GM10248 (cell line): ENCODE data around the gene BOK.

ENCODE experiments used
- CTCF ChIA-PET: fragments of 300-600 bp; sonication (Branson Sonifier 250); formaldehyde crosslinking; extraction: SDS; loops from one replicate; lab custom pipeline; 2021; ENCODE audit warnings: antibody characterized with exemption; lab: Yijun Ruan, JAX
- POLR2A ChIA-PET: fragments of 350-650 bp; sonication (Branson Sonifier 250); formaldehyde crosslinking; extraction: SDS; loops from one replicate; lab custom pipeline; 2020; ENCODE audit warnings: antibody characterized with exemption; lab: Yijun Ruan, JAX
- DNase-seq: peaks from one replicate; pipeline ENCODE4 v3.0.0; 2012; ENCODE audit errors: extremely low spot score
- CTCF ChIP-seq: IDR thresholded peaks from 2 replicates; pipeline ENCODE4 v1.5.1; 2012; ENCODE audit warnings: mild to moderate bottlenecking, low read depth; ENCODE audit errors: extremely low read depth, missing control alignments, control extremely low read depth

The BOK gene

GRCh38 chr2:241599615-241600014, 41.1 kb downstream of the BOK start:
- POLR2A ChIA-PET = no interaction called here
- no peak for DNase-seq
- no peak for TF ChIP-seq CTCF

GRCh38 chr2:241601841-241602240, 43.3 kb downstream of the BOK start:
- POLR2A ChIA-PET = no interaction called here

More at GRCh38 chr2:241599615-241600014, 41.1 kb downstream of the BOK start:
- CTCF ChIA-PET = interaction anchor here (2.8 kb wide), 1 partner anchor 9 kb away, joined by 12 read pairs; no protein-coding TSS in a partner anchor

GRCh38 chr2:241602720-241603119, 44.2 kb downstream of the BOK start:
- CTCF ChIA-PET = interaction anchor here (1.4 kb wide), 1 partner anchor 9 kb away, joined by 3 read pairs; no protein-coding TSS in a partner anchor
- DNase-seq = no peak
- POLR2A ChIA-PET = no interaction called here
- no peak for TF ChIP-seq CTCF

More at GRCh38 chr2:241601841-241602240, 43.3 kb downstream of the BOK start:
- TF ChIP-seq CTCF = no peak
- CTCF ChIA-PET = no interaction called here
- no peak for DNase-seq

GRCh38 chr2:241603686-241604085, 45.1 kb downstream of the BOK start:
- CTCF ChIA-PET = interaction anchor here (1.4 kb wide), 1 partner anchor 10 kb away, joined by 3 read pairs; no protein-coding TSS in a partner anchor
- POLR2A ChIA-PET = no interaction called here
- TF ChIP-seq CTCF = no peak
- DNase-seq = no peak

- no peak for DNase-seq
- ChIA-PET POLR2A (no interaction called here), CTCF (interaction anchor here (1.3 to 1.5 kb wide), 2 partner anchors 9 to 14 kb away, joined by 3 to 4 read pairs; no protein-coding TSS in a partner anchor)
These were observed 47.6 kb downstream of the BOK start for GRCh38 chr2:241606186-241606585.

GRCh38 chr2:241607162-241607885, 48.8 kb downstream of the BOK start:
- no peak for TF ChIP-seq CTCF
- CTCF ChIA-PET = interaction anchor here (1.3 to 2.6 kb wide), 2 partner anchors 8 to 12 kb away, joined by 4 to 12 read pairs; no protein-coding TSS in a partner anchor
- POLR2A ChIA-PET = no interaction called here

More at GRCh38 chr2:241606186-241606585, 47.6 kb downstream of the BOK start:
- TF ChIP-seq CTCF = no peak

More at GRCh38 chr2:241607162-241607885, 48.8 kb downstream of the BOK start:
- no peak for DNase-seq
